Astrocyte (in vitro differentiated cells and primary cell): ENCODE measurements around the gene ADAMTSL2. TPM values are rescaled to one million over a fixed set of nuclear protein-coding genes. Genes with fewer than 3 reads are reported as not detected.

ENCODE experiments used
- DNase-seq: peaks from one replicate; pipeline ENCODE4 v3.0.0-alpha.2; 2010; ENCODE audit warnings: low read depth
- FAIRE-seq: peaks from 2 replicates; lab custom pipeline; 2011; peaks lifted over from hg19 to GRCh38; lab: Jason Lieb, UNC
- H2AFZ ChIP-seq: 2 replicates; pipeline ENCODE4 v1.6.0; 2012; ENCODE audit warnings: low read depth, low read length, inconsistent platforms
- H3K27ac ChIP-seq: 2 replicates; pipeline ENCODE4 v1.5.1; 2011; ENCODE audit warnings: low read depth, low read length, inconsistent platforms
- H3K27me3 ChIP-seq: 2 replicates; pipeline ENCODE4 v1.6.0; 2011; ENCODE audit warnings: low read length, inconsistent platforms; ENCODE audit not compliant: insufficient read depth
- H3K36me3 ChIP-seq: 2 replicates; pipeline ENCODE4 v1.5.1; 2011; ENCODE audit warnings: low read length, inconsistent platforms; ENCODE audit not compliant: insufficient read depth
- H3K4me1 ChIP-seq: 2 replicates; pipeline ENCODE4 v1.5.1; 2011; ENCODE audit warnings: low read length, inconsistent platforms; ENCODE audit not compliant: insufficient read depth
- H3K4me2 ChIP-seq: 2 replicates; pipeline ENCODE4 v1.6.0; 2012; ENCODE audit warnings: low read length, inconsistent platforms
- H3K4me3 ChIP-seq: 2 replicates; pipeline ENCODE4 v1.5.1; 2011; ENCODE audit warnings: low read depth, mild to moderate bottlenecking, low read length, inconsistent platforms; ENCODE audit not compliant: insufficient read depth
- H3K79me2 ChIP-seq: 2 replicates; pipeline ENCODE4 v1.6.0; 2012; ENCODE audit warnings: mild to moderate bottlenecking, low read length, inconsistent platforms; ENCODE audit not compliant: insufficient read depth
- H3K9ac ChIP-seq: 2 replicates; pipeline ENCODE4 v1.6.0; 2012; ENCODE audit warnings: mild to moderate bottlenecking, low read length, inconsistent platforms
- H3K9me3 ChIP-seq: 2 replicates; pipeline ENCODE4 v1.5.1; 2012; ENCODE audit warnings: low read depth, mild to moderate bottlenecking, low read length, inconsistent platforms; ENCODE audit not compliant: insufficient read depth
- H4K20me1 ChIP-seq: 2 replicates; pipeline ENCODE4 v1.6.0; 2012; ENCODE audit warnings: low read length, inconsistent platforms; ENCODE audit not compliant: insufficient read depth
- H3K27ac Mint-ChIP-seq: one replicate; pipeline ENCODE4 v1.8.0; 2021; ENCODE audit warnings: mild to moderate bottlenecking, mixed read lengths; ENCODE audit not compliant: unreplicated experiment
- H3K27me3 Mint-ChIP-seq: one replicate; pipeline ENCODE4 v1.8.0; 2021; ENCODE audit warnings: low read depth, mixed read lengths; ENCODE audit not compliant: unreplicated experiment
- H3K36me3 Mint-ChIP-seq: one replicate; pipeline ENCODE4 v1.8.0; 2021; ENCODE audit warnings: low read depth, mixed read lengths; ENCODE audit not compliant: unreplicated experiment
- H3K4me1 Mint-ChIP-seq: one replicate; pipeline ENCODE4 v1.8.0; 2021; ENCODE audit warnings: low read depth, mixed read lengths; ENCODE audit not compliant: unreplicated experiment
- H3K4me3 Mint-ChIP-seq: one replicate; pipeline ENCODE4 v1.8.0; 2021; ENCODE audit warnings: mild to moderate bottlenecking, moderate library complexity, mixed read lengths; ENCODE audit not compliant: unreplicated experiment
- H3K9me3 Mint-ChIP-seq: one replicate; pipeline ENCODE4 v1.8.0; 2021; ENCODE audit warnings: mild to moderate bottlenecking, mixed read lengths; ENCODE audit not compliant: unreplicated experiment
- EZH2 ChIP-seq: IDR thresholded peaks from 2 replicates; pipeline ENCODE4 v1.6.1; 2012; ENCODE audit warnings: mild to moderate bottlenecking, low read length, inconsistent platforms; ENCODE audit not compliant: insufficient read depth
- total RNA-seq: library from RNA; stranded (reverse); gene quantifications from 2 replicates; pipeline ENCODE4 v1.2.1, GENCODE V29; 2021
- TF ChIP-seq, protein P1 (sequence below): IDR thresholded peaks from 2 replicates; pipeline ENCODE4 v1.5.1; 2011; ENCODE audit warnings: low read depth, mild to moderate bottlenecking, inconsistent platforms, low read length, moderate library complexity; ENCODE audit not compliant: insufficient read depth

Gene ADAMTSL2
- total RNA-seq, 1 donor from 2014 or later = 0.52 TPM

DNA sequence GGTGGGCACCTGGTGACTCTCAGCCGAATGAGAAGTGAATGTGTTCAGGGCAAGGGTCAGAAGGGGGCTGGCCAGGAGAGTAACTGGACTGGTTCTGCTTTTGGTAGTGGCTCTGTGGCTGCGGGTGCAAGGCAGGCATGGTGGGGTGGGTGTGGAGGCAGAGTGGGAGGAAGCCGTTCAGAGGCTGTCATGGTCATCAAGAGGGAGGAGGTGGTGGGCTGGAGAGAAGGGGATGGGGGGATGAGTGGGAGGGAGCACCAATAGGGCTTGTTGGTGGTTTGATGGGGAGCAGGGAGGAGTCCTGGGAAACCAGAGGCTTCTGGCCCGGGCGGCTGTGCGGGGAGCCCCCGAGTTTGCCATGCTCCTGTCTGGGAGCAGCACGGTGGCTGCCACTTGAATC is 61.4 kb downstream of the ADAMTSL2 start:
- peaks cover 14% of the 10 kb centered on the region for H3K9me3 ChIP-seq
- FAIRE-seq (no peak), DNase-seq (no peak)
- H3K27me3 ChIP-seq = no peaks in the 10 kb centered on the region
- H3K36me3 Mint-ChIP-seq = no peaks in the 10 kb centered on the region
- H3K4me1 Mint-ChIP-seq = no peaks in the 10 kb centered on the region
- no peaks in the 10 kb centered on the region for H4K20me1 ChIP-seq
- no peaks in the 10 kb centered on the region for H3K4me1 ChIP-seq
- H3K4me3 ChIP-seq = no peak overlapping the region
- no peak overlapping the region for H3K27ac Mint-ChIP-seq
- H3K9me3 Mint-ChIP-seq = peaks cover 23% of the 10 kb centered on the region
- no peak overlapping the region for H3K4me2 ChIP-seq
- H2AFZ ChIP-seq = no peak overlapping the region
- H3K9ac ChIP-seq = no peak overlapping the region
- H3K27ac ChIP-seq = no peak overlapping the region
- no peaks in the 10 kb centered on the region for H3K79me2 ChIP-seq
- H3K27me3 Mint-ChIP-seq = peaks cover 41% of the 10 kb centered on the region
- no peaks in the 10 kb centered on the region for H3K36me3 ChIP-seq
- no peak for TF ChIP-seq EZH2
- TF ChIP-seq, protein P1, sequence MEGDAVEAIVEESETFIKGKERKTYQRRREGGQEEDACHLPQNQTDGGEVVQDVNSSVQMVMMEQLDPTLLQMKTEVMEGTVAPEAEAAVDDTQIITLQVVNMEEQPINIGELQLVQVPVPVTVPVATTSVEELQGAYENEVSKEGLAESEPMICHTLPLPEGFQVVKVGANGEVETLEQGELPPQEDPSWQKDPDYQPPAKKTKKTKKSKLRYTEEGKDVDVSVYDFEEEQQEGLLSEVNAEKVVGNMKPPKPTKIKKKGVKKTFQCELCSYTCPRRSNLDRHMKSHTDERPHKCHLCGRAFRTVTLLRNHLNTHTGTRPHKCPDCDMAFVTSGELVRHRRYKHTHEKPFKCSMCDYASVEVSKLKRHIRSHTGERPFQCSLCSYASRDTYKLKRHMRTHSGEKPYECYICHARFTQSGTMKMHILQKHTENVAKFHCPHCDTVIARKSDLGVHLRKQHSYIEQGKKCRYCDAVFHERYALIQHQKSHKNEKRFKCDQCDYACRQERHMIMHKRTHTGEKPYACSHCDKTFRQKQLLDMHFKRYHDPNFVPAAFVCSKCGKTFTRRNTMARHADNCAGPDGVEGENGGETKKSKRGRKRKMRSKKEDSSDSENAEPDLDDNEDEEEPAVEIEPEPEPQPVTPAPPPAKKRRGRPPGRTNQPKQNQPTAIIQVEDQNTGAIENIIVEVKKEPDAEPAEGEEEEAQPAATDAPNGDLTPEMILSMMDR = no peak
- no peak overlapping the region for H3K4me3 Mint-ChIP-seq

DNA sequence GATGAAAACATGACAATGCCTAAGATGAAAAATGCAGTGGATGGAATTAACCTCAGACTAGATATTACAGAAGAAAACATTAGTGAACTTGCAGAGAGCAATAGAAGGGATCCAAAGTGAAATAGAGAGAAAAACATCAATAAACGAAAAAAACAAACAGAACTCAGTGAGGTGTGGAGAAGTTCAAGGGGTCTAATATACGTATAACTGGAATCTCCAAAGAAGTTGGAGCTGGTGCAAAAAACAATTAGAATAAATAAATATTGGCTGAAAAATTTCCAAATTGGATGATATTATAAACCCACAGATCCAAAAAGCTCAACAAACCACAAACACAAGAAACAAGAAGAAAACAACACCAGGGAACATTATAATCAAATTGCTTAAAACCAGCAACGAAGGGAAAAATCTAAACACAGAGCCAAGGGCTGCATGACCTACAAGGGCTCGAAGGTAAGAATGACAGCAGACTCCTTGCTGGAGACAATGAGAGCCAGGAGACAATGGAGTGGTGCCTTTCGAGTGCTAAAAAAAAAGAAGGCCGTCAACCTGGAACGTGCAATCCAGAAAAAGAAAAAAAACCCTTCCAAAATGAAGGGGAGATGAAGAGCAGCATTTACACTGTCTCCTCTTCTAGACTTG is 62.9 kb downstream of the ADAMTSL2 start:
- H3K4me1 Mint-ChIP-seq = no peaks in the 10 kb centered on the region
- H3K79me2 ChIP-seq = no peaks in the 10 kb centered on the region
- H3K36me3 ChIP-seq = no peaks in the 10 kb centered on the region
- H3K4me3 Mint-ChIP-seq = no peak overlapping the region
- H3K9ac ChIP-seq = no peak overlapping the region
- H3K27me3 Mint-ChIP-seq = peaks cover 44% of the 10 kb centered on the region
- H3K9me3 Mint-ChIP-seq = peaks cover 23% of the 10 kb centered on the region
- no peak for TF ChIP-seq EZH2
- TF ChIP-seq, protein P1 = no peak
- peaks cover 14% of the 10 kb centered on the region for H3K9me3 ChIP-seq
- H3K4me1 ChIP-seq = no peaks in the 10 kb centered on the region
- H3K36me3 Mint-ChIP-seq = no peaks in the 10 kb centered on the region
- H3K4me3 ChIP-seq = no peak overlapping the region
- no peak for FAIRE-seq
- no peak overlapping the region for H3K27ac Mint-ChIP-seq
- no peak overlapping the region for H2AFZ ChIP-seq
- H3K27ac ChIP-seq = no peak overlapping the region
- H3K27me3 ChIP-seq = peaks cover 3% of the 10 kb centered on the region
- H3K4me2 ChIP-seq = no peak overlapping the region
- DNase-seq = no peak
- no peaks in the 10 kb centered on the region for H4K20me1 ChIP-seq

DNA sequence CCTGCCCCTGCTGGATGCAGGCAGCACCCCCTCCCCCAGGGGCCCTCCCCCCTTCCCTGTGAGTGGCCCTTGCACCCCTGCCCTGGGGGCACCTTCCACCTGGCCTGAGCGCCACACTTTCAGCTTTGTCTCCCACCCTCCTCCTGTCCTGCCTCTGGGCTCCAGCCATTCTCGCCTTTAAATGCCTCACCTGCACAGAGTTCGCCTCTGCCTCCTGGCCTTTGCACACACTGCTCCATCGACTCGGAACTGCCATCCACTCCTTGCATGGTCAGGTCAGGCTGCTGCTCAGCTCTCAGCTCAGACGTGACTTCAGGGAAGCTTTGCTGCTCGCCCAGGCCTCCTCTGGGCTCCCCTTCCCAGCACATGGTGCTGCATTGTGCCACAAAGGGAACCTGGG is 64.5 kb downstream of the ADAMTSL2 start:
- no peak for FAIRE-seq
- no peak overlapping the region for H3K27ac ChIP-seq
- H3K36me3 Mint-ChIP-seq = no peaks in the 10 kb centered on the region
- no peaks in the 10 kb centered on the region for H3K36me3 ChIP-seq
- no peak overlapping the region for H3K4me3 ChIP-seq
- DNase-seq = no peak
- no peak overlapping the region for H3K9ac ChIP-seq
- no peaks in the 10 kb centered on the region for H3K79me2 ChIP-seq
- no peaks in the 10 kb centered on the region for H3K4me1 Mint-ChIP-seq
- H3K27me3 Mint-ChIP-seq = peaks cover 41% of the 10 kb centered on the region
- TF ChIP-seq, protein P1 = no peak
- no peak for TF ChIP-seq EZH2
- H3K4me3 Mint-ChIP-seq = no peak overlapping the region
- H3K27ac Mint-ChIP-seq = no peak overlapping the region
- H3K27me3 ChIP-seq = peaks cover 4% of the 10 kb centered on the region
- H3K9me3 ChIP-seq = peaks cover 14% of the 10 kb centered on the region
- H3K4me1 ChIP-seq = no peaks in the 10 kb centered on the region
- no peak overlapping the region for H2AFZ ChIP-seq
- H3K9me3 Mint-ChIP-seq = peaks cover 23% of the 10 kb centered on the region
- H3K4me2 ChIP-seq = no peak overlapping the region
- no peaks in the 10 kb centered on the region for H4K20me1 ChIP-seq
